SK-N-SH (cell line): ENCODE results near the gene ADCY5.

Experiments used
- CTCF ChIP-seq: fragments of 200-600 bp; sonication (generic); IDR thresholded peaks from 2 replicates; pipeline ENCODE4 v1.6.1; 2017; ENCODE audit warnings: antibody characterized with exemption, mild to moderate bottlenecking, moderate library complexity
- EP300 ChIP-seq, 2 experiments: IDR thresholded peaks; 2 replicates each; pipeline versions ENCODE4 v1.4.0 to v1.6.1; 2012; ENCODE audit warnings: borderline replicate concordance in 1 of 2, low read depth in 1 of 2, low read length in 1 of 2
- MAX ChIP-seq: IDR thresholded peaks from 2 replicates; pipeline ENCODE4 v1.4.0; 2012; ENCODE audit warnings: low read depth
- NRF1 ChIP-seq: IDR thresholded peaks from 2 replicates; pipeline ENCODE4 v1.6.1; 2012; ENCODE audit warnings: low read depth, mild to moderate bottlenecking, low read length
- POLR2AphosphoS5 ChIP-seq: IDR thresholded peaks from 2 replicates; pipeline ENCODE4 v1.6.1; 2012; ENCODE audit warnings: low read depth, low read length
- REST ChIP-seq: IDR thresholded peaks from 2 replicates; pipeline ENCODE4 v1.6.1; 2012; ENCODE audit warnings: mild to moderate bottlenecking, low read depth, low read length, moderate library complexity
- SMC3 ChIP-seq: IDR thresholded peaks from 2 replicates; pipeline ENCODE4 v1.6.1; 2012; ENCODE audit warnings: low read depth, low read length, improper control_type of control experiment
- USF2 ChIP-seq: fragments of 150-350 bp; IDR thresholded peaks from 2 replicates; pipeline ENCODE4 v1.6.1; 2017; ENCODE audit warnings: antibody characterized with exemption, low read length, low read depth, borderline replicate concordance
- ZBTB33 ChIP-seq: IDR thresholded peaks from 2 replicates; pipeline ENCODE4 v1.4.0; 2012; ENCODE audit warnings: low read depth, borderline replicate concordance

GRCh38 chr3:123361071-123361470 is 87.8 kb downstream of the ADCY5 start:
- TF ChIP-seq POLR2AphosphoS5 (no peak), REST (no peak), EP300 (IDR thresholded peaks at IDR 0.05; ENCODE audit: borderline replicate concordance in 1 of 2, low read depth in 1 of 2, low read length in 1 of 2) (no peak), CTCF (peak; percentile 12; the same call in 1 of the 2 replicates), SMC3 (no peak), MAX (no peak), NRF1 (no peak), ZBTB33 (no peak), USF2 (no peak)
